ENCODE measurements around the gene IQSEC1. TPM values are rescaled to one million over a fixed set of nuclear protein-coding genes. Genes with fewer than 3 reads are reported as not detected.
A peak's percentile ranks its signal among the peaks of the same experiment; 100 is the strongest.

IQSEC1 gene
- total and polyA plus RNA-seq, 2 donors (not counting 1 experiment from before 2014, with no cell fraction given), result 96.7 to 222 TPM

- peaks cover 50% of the 10 kb centered on the region for H3K4me1 Mint-ChIP-seq
- Histone ChIP-seq H3K36me3 (replicated peaks in 1 of 2; ENCODE audit: control extremely low read depth in 1 of 2, control insufficient read depth in 1 of 2, extremely low read depth in 1 of 2, insufficient read depth in 2 of 2, low read length in 1 of 2) (no peaks in the 10 kb centered on the region), H3K79me2 (ENCODE audit: control insufficient read depth, insufficient read depth, low read length) (peaks cover 11% of the 10 kb centered on the region), H3K27ac (ENCODE audit: low read length in 2 of 2) (no peak overlapping the region), H2AFZ (ENCODE audit: insufficient read depth, low read depth, low read length, poor library complexity, severe bottlenecking) (no peak overlapping the region), H3K4me3 (ENCODE audit: control extremely low read depth in 1 of 5, extremely low read depth in 1 of 5, insufficient read depth in 1 of 5, low read depth in 2 of 5, low read length in 4 of 5) (no peak overlapping the region), H3K27me3 (replicated peaks in 1 of 4; ENCODE audit: control extremely low read depth in 1 of 4, control insufficient read depth in 3 of 4, insufficient read depth in 4 of 4, low read length in 3 of 4) (peaks cover 0 to 3% (median 0%) of the 10 kb centered on the region in 4 experiments), H4K20me1 (ENCODE audit: control insufficient read depth, insufficient read depth, low read length, poor library complexity, severe bottlenecking) (no peaks in the 10 kb centered on the region), H3K4me2 (replicated peaks; ENCODE audit: low read depth, low read length, poor library complexity, severe bottlenecking) (peak overlapping the region; percentile 53), H3K9me3 (ENCODE audit: control extremely low read depth in 1 of 3, control insufficient read depth in 2 of 3, insufficient read depth in 1 of 3, low read length in 2 of 3) (no peaks in the 10 kb centered on the region), H3K9ac (ENCODE audit: low read length) (no peak overlapping the region), H3K4me1 (ENCODE audit: control insufficient read depth in 2 of 2, insufficient read depth in 2 of 2, low read length in 2 of 2) (peaks cover 52 to 55% of the 10 kb centered on the region in 2 donors)
- CTCF ChIA-PET, result no interaction called here
- DNase-seq (no peak), ATAC-seq (ENCODE audit: low read depth) (no peak)
- no peaks in the 10 kb centered on the region for H3K9me3 Mint-ChIP-seq (ENCODE audit: insufficient read depth)
- WGBS (ENCODE audit: insufficient coverage), result 84% methylated on average over 3 of the region's 7 CpGs
- intact Hi-C loops (cut with micrococcal nuclease), result loop anchor here (10.0 kb wide), 1 partner anchor 119 kb away; no protein-coding TSS in a partner anchor
- POLR2A ChIA-PET, result no interaction called here
- no peaks in the 10 kb centered on the region for H3K27me3 Mint-ChIP-seq
- TF ChIP-seq EZH2 (IDR thresholded peaks at IDR 0.05; ENCODE audit: borderline replicate concordance, insufficient read depth, low read depth, low read length, poor library complexity, severe bottlenecking) (no peak), CTCF (IDR thresholded peaks at IDR 0.05) (no peak)
- no peak overlapping the region for H3K4me3 Mint-ChIP-seq
- H3K27ac Mint-ChIP-seq, result peak overlapping the region; percentile 7
Measured at GRCh38 chr3:13115991-13116390, 42.8 kb upstream of the IQSEC1 start.

- Mint-ChIP-seq H3K4me3 (no peak overlapping the region), H3K27me3 (no peaks in the 10 kb centered on the region), H3K9me3 (ENCODE audit: insufficient read depth) (no peaks in the 10 kb centered on the region), H3K4me1 (peaks cover 54% of the 10 kb centered on the region), H3K27ac (peak overlapping the region; percentile 7)
- H3K79me2 ChIP-seq (ENCODE audit: control insufficient read depth, insufficient read depth, low read length), result peaks cover 11% of the 10 kb centered on the region
- peaks cover 56 to 57% of the 10 kb centered on the region in 2 donors for H3K4me1 ChIP-seq (ENCODE audit: control insufficient read depth in 2 of 2, insufficient read depth in 2 of 2, low read length in 2 of 2)
- no peaks in the 10 kb centered on the region for H3K9me3 ChIP-seq (ENCODE audit: control extremely low read depth in 1 of 3, control insufficient read depth in 2 of 3, insufficient read depth in 1 of 3, low read length in 2 of 3)
- H3K36me3 ChIP-seq (replicated peaks in 1 of 2; ENCODE audit: control extremely low read depth in 1 of 2, control insufficient read depth in 1 of 2, extremely low read depth in 1 of 2, insufficient read depth in 2 of 2, low read length in 1 of 2), result no peaks in the 10 kb centered on the region
- H3K4me2 ChIP-seq (replicated peaks; ENCODE audit: low read depth, low read length, poor library complexity, severe bottlenecking), result no peak overlapping the region
- intact Hi-C loops (cut with micrococcal nuclease), result loop anchor here (10.0 kb wide), 1 partner anchor 119 kb away; no protein-coding TSS in a partner anchor
- 92% methylated on average over 8 of the region's 8 CpGs for WGBS (ENCODE audit: insufficient coverage)
- H2AFZ ChIP-seq (ENCODE audit: insufficient read depth, low read depth, low read length, poor library complexity, severe bottlenecking), result no peak overlapping the region
- H3K27ac ChIP-seq (ENCODE audit: low read length in 2 of 2), result no peak overlapping the region
- peaks cover 0 to 3% (median 0%) of the 10 kb centered on the region in 4 experiments for H3K27me3 ChIP-seq (replicated peaks in 1 of 4; ENCODE audit: control extremely low read depth in 1 of 4, control insufficient read depth in 3 of 4, insufficient read depth in 4 of 4, low read length in 3 of 4)
- ChIA-PET POLR2A (no interaction called here), CTCF (no interaction called here)
- H3K4me3 ChIP-seq (ENCODE audit: control extremely low read depth in 1 of 5, extremely low read depth in 1 of 5, insufficient read depth in 1 of 5, low read depth in 2 of 5, low read length in 4 of 5), result no peak overlapping the region
- ATAC-seq (ENCODE audit: low read depth), result no peak
- H4K20me1 ChIP-seq (ENCODE audit: control insufficient read depth, insufficient read depth, low read length, poor library complexity, severe bottlenecking), result no peaks in the 10 kb centered on the region
- DNase-seq, result no peak
- no peak overlapping the region for H3K9ac ChIP-seq (ENCODE audit: low read length)
- TF ChIP-seq CTCF (IDR thresholded peaks at IDR 0.05) (no peak), EZH2 (IDR thresholded peaks at IDR 0.05; ENCODE audit: borderline replicate concordance, insufficient read depth, low read depth, low read length, poor library complexity, severe bottlenecking) (no peak)
Measured at GRCh38 chr3:13115576-13115910, 42.3 kb upstream of the IQSEC1 start.
